ENCODE data around the gene HIC1.

Gene HIC1

GRCh38 chr17:2065949-2066400, 11.1 kb downstream of the HIC1 start:
- TF ChIP-seq CTCF (IDR thresholded peaks at IDR 0.05), result no peak
- H3K36me3 ChIP-seq, result peaks cover 18 to 89% (median 38%) of the 10 kb centered on the region in 3 donors
- intact Hi-C loops (cut with DNase I; ENCODE audit: low total_unique reads), result no loop called here
- H3K9me3 ChIP-seq, result no peaks in the 10 kb centered on the region
- H3K4me3 ChIP-seq, result no peak overlapping the region
- DNase-seq, result no peak
- H3K4me1 ChIP-seq, result peaks cover 0 to 58% (median 25%) of the 10 kb centered on the region in 4 donors
- H3K27me3 ChIP-seq, result no peaks in the 10 kb centered on the region
- H3K27ac ChIP-seq, result peak overlapping the region; percentile 58 to 59

- peaks cover 0 to 58% (median 25%) of the 10 kb centered on the region in 4 donors for H3K4me1 ChIP-seq
- no peaks in the 10 kb centered on the region for H3K9me3 ChIP-seq
- H3K27me3 ChIP-seq, result no peaks in the 10 kb centered on the region
- peaks cover 18 to 89% (median 35%) of the 10 kb centered on the region in 3 donors for H3K36me3 ChIP-seq
- no peak for DNase-seq
- TF ChIP-seq CTCF (IDR thresholded peaks at IDR 0.05), result no peak
- H3K27ac ChIP-seq, result peak overlapping the region; percentile 56 to 59
- intact Hi-C loops (cut with DNase I; ENCODE audit: low total_unique reads), result no loop called here
- H3K4me3 ChIP-seq, result no peak overlapping the region
These were observed 12.2 kb downstream of the HIC1 start for GRCh38 chr17:2067048-2067561.

DNA sequence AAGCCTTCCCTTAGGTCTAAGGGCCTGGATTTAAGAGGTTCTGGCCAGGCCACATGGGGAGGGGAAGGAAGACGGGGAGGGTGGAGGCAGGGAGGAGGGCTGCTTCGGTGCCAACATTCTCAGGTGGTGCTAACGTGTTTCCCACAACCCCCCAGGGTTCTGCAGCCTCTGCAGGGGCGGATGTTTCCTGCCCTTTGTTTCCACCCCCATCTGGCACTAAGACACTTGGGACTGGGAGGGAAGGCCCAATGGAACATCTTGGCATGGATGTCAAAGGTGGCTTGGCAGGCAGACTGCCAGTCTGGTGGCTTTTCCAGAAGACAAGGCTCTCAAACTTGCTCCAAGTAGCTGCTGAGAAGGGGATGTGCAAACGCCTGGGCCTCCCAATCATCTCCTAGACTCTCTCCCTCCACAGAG, 12.7 kb downstream of the HIC1 start:
- Histone ChIP-seq H3K4me1 (peaks cover 0 to 55% (median 24%) of the 10 kb centered on the region in 4 donors), H3K36me3 (peaks cover 15 to 89% (median 33%) of the 10 kb centered on the region in 3 donors), H3K9me3 (no peaks in the 10 kb centered on the region), H3K27me3 (no peaks in the 10 kb centered on the region), H3K27ac (peak overlapping the region; percentile 56 to 59), H3K4me3 (no peak overlapping the region)
- intact Hi-C loops (cut with DNase I; ENCODE audit: low total_unique reads), result no loop called here
- TF ChIP-seq CTCF (IDR thresholded peaks at IDR 0.05), result no peak
- no peak for DNase-seq

- Histone ChIP-seq H3K36me3 (peaks cover 15 to 87% (median 31%) of the 10 kb centered on the region in 3 donors), H3K27me3 (no peaks in the 10 kb centered on the region), H3K27ac (peak overlapping the region; percentile 41 to 56), H3K4me1 (peaks cover 0 to 51% (median 22%) of the 10 kb centered on the region in 4 donors), H3K9me3 (no peaks in the 10 kb centered on the region), H3K4me3 (no peak overlapping the region)
- intact Hi-C loops (cut with DNase I; ENCODE audit: low total_unique reads), result no loop called here
- no peak for TF ChIP-seq CTCF (IDR thresholded peaks at IDR 0.05)
- DNase-seq, result no peak
These were observed 13.2 kb downstream of the HIC1 start for GRCh38 chr17:2068031-2068518.

- Histone ChIP-seq H3K4me1 (peaks cover 0 to 47% (median 22%) of the 10 kb centered on the region in 4 donors), H3K9me3 (no peaks in the 10 kb centered on the region), H3K27me3 (no peaks in the 10 kb centered on the region), H3K4me3 (no peak overlapping the region), H3K27ac (peak overlapping the region; percentile 40 to 41), H3K36me3 (peaks cover 14 to 83% (median 26%) of the 10 kb centered on the region in 3 donors)
- intact Hi-C loops (cut with DNase I; ENCODE audit: low total_unique reads), result no loop called here
- no peak for DNase-seq
- no peak for TF ChIP-seq CTCF (IDR thresholded peaks at IDR 0.05)
These were observed 13.7 kb downstream of the HIC1 start for GRCh38 chr17:2068519-2069051.
